ENCODE data around the gene TET3.

The TET3 gene

DNA sequence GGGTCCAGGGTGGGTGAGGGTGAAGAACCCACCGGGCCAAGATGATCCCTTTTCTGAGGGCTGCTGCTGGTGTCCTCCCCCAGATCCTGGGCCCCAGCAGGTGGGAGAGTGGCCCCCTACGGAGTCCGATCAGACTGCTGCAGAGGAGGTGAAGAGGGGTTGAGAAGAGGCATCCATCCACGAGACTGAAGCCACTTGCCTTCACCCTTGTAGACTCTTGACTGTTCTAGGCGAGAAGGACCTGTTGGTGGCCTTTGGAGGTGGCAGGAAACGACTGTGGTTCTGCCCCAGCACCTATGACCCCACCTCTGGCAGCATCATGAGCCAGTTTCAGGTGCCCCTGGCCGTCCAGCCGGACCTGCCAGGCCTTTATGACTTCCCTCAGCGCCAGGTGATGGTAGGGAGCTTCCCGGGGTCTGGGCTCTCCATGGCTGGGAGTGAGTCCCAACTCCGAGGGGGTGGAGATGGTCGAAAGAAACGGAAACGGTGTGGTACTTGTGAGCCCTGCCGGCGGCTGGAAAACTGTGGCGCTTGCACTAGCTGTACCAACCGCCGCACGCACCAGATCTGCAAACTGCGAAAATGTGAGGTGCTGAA lies 1.5 kb downstream of the TET3 start:
- in situ Hi-C loops (cut with HindIII; ENCODE audit: low sequenced_read_pairs), result no loop called here

DNA sequence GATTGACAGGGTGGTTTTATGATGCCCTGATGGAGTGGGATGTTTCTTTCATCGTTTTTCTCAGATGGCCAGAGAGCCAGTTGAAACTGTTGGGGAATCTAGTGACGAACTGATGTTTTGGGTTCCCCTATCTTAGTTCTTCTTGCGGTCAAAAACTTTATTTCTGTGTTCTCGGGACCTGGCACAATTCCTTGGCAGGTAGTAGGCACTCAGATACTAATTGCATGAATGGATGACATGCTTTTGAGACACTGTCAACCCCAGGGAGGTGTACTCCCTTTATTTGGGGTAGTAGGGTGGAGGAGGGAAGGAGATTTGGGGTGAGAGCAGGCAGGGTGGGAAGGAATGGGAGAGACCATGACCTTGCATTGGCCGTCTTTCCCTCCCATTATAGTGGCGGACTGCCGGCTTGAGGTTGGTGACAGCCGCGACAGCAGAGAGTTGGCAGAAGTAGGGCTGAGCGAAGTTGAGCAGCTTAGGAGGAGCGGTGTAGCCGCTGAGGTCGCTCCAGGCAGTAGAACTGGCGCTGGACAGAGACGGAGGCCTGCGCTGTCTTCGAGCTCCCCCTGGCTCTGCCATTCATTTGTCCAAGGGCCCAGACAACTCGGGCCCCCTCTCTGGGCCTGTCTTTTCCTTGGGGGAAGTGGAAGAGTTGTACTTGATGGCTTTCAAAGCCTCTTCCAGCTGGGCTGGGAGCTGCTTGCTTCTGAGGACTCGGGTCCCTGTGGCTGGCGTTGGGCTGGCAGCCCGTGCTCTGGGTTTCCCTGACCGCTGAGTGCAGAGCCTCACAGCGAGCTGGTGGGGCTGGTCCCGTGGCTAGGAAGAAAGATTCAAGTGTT lies 2.6 kb downstream of the TET3 start:
- in situ Hi-C loops (cut with HindIII; ENCODE audit: low sequenced_read_pairs), result no loop called here

DNA sequence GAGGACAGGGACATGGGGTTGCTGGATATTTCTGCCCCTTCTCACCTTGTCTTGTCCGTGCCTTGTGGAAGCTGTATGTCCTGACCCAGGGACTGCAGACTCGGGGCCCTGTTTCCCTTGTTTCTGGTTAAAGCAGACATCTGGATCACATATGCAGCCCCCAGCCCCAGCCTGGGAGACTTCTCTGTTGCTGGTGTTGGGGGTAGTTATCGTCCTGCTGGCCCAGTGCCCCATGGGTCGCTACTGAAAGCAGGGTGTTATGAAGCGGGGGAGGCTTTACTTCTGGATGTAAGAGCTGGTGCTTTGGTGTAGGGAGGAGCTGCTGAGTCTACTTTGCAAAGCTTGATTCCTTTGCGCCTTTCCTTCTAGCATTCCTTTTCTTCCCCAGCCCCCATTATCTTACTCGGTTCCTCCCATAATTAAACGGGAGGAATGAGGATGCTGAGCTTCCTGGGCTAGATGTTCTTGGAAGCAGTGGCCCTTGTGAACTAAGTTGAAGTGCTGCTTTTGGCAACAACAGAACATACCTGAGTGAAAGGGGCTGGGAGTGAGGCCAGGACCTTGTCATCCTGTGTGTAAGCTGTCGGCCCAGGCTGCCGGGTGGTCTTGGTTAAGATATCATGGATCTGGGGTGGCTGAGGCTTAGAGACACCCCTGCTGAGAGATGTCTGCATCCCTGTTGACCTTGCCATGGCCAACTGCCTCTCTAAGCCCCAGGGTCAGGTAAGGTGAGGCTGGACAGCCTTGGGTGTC lies 3.4 kb downstream of the TET3 start:
- in situ Hi-C loops (cut with HindIII; ENCODE audit: low sequenced_read_pairs), result no loop called here

DNA sequence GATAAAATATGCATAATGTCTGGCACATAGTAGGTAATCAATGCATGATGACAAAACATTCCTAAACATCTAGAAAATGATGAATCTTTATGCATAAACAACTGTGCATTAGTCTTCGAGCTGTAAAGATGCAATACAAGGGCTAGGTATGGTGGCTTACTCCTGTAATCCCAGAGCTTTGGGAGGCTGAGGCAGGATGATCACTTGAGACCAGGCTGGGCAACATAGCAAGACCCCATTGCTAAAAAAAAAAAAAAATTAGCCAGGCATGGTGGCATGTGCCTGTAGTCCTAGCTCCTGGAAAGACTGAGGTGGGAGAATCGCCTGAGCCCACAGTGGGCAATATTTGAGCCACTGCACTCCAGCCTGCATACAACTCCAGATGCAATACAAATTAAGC lies 5.3 kb downstream of the TET3 start:
- in situ Hi-C loops (cut with HindIII; ENCODE audit: low sequenced_read_pairs), result no loop called here

- in situ Hi-C loops (cut with HindIII; ENCODE audit: low sequenced_read_pairs), result no loop called here
Measured at GRCh38 chr2:73990531-73990930, 5.8 kb downstream of the TET3 start.

GRCh38 chr2:73992036-73992435 lies 7.3 kb downstream of the TET3 start:
- in situ Hi-C loops (cut with HindIII; ENCODE audit: low sequenced_read_pairs), result no loop called here

DNA sequence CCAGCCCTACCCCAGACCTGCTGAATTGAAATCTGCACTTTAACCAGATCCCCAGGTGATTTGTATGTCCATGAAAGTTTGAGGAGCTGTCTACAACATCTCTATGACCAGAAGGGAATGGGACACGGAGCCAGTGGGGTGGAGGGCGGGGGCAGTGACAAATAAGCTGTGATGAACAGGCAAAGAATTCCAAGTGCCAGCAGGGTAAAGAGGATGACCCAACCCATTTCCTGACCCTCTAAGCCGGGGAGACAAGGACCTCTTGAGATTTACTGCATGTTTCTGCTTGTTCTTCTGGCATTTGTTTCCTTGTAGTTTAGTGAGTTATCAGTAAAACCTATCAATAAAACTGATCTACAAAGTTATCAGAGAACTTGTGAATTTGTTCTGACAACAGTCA lies 8.7 kb downstream of the TET3 start:
- in situ Hi-C loops (cut with HindIII; ENCODE audit: low sequenced_read_pairs), result no loop called here

DNA sequence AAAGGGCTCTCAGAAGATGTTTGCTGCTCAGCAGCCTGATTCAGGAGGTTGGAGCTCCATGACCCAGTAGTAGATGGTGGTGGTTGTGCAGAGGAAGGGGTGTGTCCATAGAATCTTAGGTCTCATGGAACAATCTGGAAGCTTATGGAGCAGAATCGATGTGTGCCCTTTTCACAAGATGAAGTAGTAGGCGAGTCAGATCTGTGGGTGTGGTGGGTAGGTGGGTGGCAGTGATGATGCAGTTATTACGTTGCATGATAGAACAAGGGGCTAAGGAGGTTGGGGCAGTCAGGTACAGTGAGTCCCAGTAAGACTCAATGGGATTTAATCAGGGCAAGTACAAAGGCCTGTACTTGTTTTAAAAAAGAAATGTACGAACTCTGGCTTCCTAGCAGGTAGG lies 9.1 kb downstream of the TET3 start:
- in situ Hi-C loops (cut with HindIII; ENCODE audit: low sequenced_read_pairs), result no loop called here

DNA sequence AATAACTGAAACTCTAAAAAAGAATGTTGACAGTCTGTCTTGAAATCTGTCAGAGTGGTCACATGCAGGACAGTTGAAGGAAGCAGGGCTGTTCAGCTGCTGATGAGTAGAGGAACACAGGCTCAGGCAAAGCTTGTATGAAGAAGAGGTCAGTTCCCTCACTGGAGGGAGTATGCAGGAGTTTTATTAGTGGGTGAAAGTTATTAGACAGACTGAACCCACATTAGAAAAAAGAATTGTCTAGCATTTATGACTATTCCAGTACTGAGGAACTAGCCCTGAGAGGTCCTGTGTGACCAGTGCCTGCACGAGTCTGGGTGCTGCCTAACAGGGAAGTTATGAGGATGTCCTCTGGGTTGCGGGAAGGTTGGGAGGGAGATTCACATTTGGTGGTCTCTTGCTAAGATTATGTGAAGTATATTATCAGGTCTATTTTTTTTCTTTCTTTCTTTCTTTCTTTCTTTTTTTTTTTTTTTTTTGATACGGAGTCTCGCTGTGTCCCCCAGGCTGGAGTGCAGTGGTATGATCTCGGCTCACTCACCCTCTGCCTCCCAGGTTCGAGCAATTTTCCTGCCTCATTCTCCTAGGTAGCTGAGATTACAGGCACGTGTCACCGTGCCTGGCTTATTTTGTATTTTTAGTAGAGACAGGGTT lies 9.6 kb downstream of the TET3 start:
- in situ Hi-C loops (cut with HindIII; ENCODE audit: low sequenced_read_pairs), result no loop called here

GRCh38 chr2:73995810-73996209 lies 11.1 kb downstream of the TET3 start:
- in situ Hi-C loops (cut with HindIII; ENCODE audit: low sequenced_read_pairs), result no loop called here

- in situ Hi-C loops (cut with HindIII; ENCODE audit: low sequenced_read_pairs), result no loop called here
Measured at GRCh38 chr2:73997813-73998212, 13.1 kb downstream of the TET3 start.

- in situ Hi-C loops (cut with HindIII; ENCODE audit: low sequenced_read_pairs), result no loop called here
Measured at GRCh38 chr2:73998451-73998850, 13.7 kb downstream of the TET3 start.

DNA sequence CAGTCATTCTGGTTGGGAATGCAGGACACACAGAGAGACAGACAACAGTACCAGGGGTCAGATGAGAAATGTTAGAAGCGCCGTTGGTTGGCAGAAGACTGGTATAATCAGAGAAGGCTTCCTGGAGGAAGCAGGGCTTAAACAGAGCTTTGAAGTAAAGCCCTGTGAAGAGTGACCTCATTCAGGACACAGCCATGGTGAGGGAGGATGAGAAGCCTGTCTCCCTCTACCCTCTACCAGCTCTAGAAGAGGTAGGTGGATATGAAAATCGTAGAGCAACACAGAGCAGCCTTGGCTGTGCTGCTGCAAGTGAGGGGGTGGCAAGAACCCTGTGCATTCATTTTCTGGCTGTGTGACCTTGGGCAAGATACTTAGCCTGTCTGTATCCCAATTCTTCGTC lies 14.2 kb downstream of the TET3 start:
- in situ Hi-C loops (cut with HindIII; ENCODE audit: low sequenced_read_pairs), result no loop called here

DNA sequence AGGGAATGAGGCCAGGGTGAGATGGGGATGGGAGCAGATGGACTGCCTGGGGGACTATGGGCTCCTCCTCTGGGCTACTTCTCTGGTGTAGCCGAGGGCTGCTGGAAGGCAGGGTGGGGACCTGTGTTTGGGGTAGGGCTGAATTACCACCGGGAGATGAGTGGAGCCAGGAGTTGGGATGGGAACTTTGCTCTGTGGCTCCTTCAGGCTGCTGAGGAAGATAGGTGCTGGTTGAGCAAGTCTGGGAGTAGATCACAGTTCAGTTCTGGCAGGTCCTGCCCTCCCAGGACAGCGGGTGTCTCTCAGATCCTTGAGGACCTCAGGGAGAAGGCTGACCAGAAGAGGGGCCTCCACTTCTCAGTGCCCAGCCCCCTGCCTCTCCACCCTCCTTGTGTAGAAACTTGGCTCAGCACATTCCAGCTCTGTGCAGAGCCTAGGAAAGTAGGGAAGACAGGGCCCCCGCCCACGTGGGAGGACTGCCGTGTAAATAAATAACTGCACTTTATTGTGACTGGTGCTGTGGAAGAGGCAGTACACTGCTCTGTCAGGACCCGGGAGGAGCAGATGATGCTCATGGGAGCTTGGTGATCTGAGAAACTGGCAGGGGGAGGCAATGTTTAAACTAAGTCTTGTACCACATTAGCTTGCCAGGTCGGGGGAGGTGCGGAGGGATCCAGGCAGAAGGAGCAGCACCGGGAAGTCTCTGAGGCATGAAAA lies 15.3 kb downstream of the TET3 start:
- in situ Hi-C loops (cut with HindIII; ENCODE audit: low sequenced_read_pairs), result no loop called here

DNA sequence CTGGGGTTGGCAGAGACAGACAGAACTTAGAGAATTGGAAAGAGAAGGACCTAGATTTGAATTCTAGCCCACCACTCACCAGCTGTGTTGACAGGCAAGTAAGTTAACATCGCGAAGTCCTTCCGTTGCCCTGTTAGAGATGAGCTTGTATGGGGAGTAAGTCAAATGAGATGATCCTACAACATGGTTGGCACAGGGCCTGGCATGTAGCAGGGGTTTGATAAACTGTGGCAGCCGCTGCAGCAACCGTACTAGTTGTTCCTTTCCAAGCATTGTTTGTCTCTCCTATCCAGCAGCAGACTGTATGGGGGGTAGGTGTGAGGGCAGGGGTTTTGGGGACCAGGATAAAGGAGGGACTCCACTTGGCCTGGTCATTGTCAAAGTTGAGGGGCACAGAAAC lies 16.0 kb downstream of the TET3 start:
- in situ Hi-C loops (cut with HindIII; ENCODE audit: low sequenced_read_pairs), result no loop called here

DNA sequence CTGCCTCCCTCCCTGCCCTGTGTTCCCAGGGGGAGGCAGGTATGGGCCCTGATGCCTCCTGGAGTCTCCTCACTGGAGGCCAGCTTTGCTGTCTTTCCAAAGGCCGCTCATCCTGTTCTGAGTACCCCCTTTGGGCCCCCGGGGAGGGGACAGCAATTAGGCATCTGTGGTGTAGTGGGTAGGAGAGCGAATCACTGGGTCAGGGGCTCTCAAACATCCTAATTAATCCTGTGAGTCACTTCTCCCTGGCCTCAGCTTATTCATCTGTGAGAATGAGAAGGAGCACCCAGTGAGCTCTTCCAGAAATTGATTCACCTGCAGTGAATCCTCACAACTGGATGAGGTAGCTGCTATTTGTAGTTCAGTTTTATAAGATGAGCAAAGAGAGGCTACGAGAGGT lies 16.4 kb downstream of the TET3 start:
- in situ Hi-C loops (cut with HindIII; ENCODE audit: low sequenced_read_pairs), result no loop called here

- in situ Hi-C loops (cut with HindIII; ENCODE audit: low sequenced_read_pairs), result no loop called here
Measured at GRCh38 chr2:74001781-74002504, 17.2 kb downstream of the TET3 start.

DNA sequence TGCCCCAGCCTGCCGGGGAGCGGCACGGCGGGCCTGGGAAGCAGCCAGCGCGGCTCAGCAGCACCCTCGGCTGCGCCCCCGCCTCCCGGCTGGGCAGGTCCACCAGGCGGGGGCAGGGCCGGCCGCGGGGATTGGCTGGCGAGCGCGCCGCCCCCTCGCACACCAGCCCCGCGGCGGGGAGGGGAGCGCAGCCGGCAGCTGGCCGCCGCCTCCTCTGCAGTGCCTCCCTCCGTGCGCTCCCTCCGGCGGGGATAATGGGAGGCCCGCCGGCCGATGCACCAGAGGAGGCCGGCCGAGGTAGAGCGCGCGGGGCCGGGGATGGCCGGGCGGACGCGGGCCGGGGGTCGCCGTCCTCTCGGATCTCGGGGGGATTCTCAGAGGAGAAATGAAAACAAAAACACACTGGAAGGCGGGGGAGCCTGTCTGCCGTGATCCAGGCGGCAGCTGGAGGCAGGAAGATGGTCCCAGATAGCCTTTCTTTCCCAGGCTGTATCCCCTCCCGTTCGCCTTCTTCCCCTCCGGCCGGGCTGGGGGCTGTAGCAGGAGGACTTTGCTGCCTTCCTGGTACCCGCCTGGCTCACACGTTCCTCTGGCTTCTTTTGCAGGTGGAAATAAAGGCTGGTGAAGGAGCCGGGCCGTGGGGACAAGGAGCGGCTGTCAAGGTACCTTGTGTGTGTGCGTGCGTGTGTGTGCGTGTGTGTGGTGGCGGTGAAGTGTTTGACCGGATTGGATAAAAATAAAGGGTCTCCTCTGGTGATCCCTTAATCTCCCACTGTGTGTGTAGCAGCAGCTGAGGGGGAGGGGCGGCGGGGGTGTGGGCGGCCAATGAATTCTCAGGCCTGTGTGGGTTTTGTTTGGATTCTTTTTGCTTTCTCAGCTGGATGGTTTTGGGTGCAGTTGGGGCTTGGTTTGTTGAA lies 18.1 kb downstream of the TET3 start:
- in situ Hi-C loops (cut with HindIII; ENCODE audit: low sequenced_read_pairs), result no loop called here
